BLaER1 (cell line): ENCODE results near the gene CCDC51.

ENCODE experiments used
- H3K27ac ChIP-seq: shearing (Covaris generic); formaldehyde crosslinking; 2 replicates; pipeline ENCODE4 v1.8.1; 2022
- H3K27me3 ChIP-seq: shearing (Covaris generic); formaldehyde crosslinking; 2 replicates; pipeline ENCODE4 v1.8.1; 2022
- H3K36me3 ChIP-seq: shearing (Covaris generic); formaldehyde crosslinking; 2 replicates; pipeline ENCODE4 v1.8.1; 2022
- H3K4me1 ChIP-seq: shearing (Covaris generic); formaldehyde crosslinking; 2 replicates; pipeline ENCODE4 v1.8.1; 2022
- H3K4me2 ChIP-seq: shearing (Covaris generic); formaldehyde crosslinking; 2 replicates; pipeline ENCODE4 v1.8.1; 2022
- H3K4me3 ChIP-seq: shearing (Covaris generic); formaldehyde crosslinking; 2 replicates; pipeline ENCODE4 v1.8.1; 2022
- H3K9ac ChIP-seq: shearing (Covaris generic); formaldehyde crosslinking; 2 replicates; pipeline ENCODE4 v1.8.1; 2022
- H3K9me3 ChIP-seq: shearing (Covaris generic); formaldehyde crosslinking; 2 replicates; pipeline ENCODE4 v1.8.1; 2022
- H4K20me1 ChIP-seq: shearing (Covaris generic); formaldehyde crosslinking; 2 replicates; pipeline ENCODE4 v1.8.1; 2022
- Cebpa-rat ChIP-seq: shearing (Covaris generic); IDR thresholded peaks from 2 replicates; pipeline ENCODE4 v1.8.1; 2022

The CCDC51 gene

GRCh38 chr3:48416091-48416505, 23.8 kb downstream of the CCDC51 start:
- peaks cover 96% of the 10 kb centered on the region for H4K20me1 ChIP-seq
- H3K4me3 ChIP-seq: no peak overlapping the region
- no peak overlapping the region for H3K9ac ChIP-seq
- peaks cover 99% of the 10 kb centered on the region for H3K36me3 ChIP-seq
- no peak for TF ChIP-seq Cebpa-rat
- no peak overlapping the region for H3K4me2 ChIP-seq
- H3K9me3 ChIP-seq: no peaks in the 10 kb centered on the region
- H3K27ac ChIP-seq: no peak overlapping the region
- peaks cover 12% of the 10 kb centered on the region for H3K4me1 ChIP-seq
- no peaks in the 10 kb centered on the region for H3K27me3 ChIP-seq

- Histone ChIP-seq H3K9ac (no peak overlapping the region), H3K36me3 (peaks cover 99% of the 10 kb centered on the region), H3K9me3 (no peaks in the 10 kb centered on the region), H3K4me1 (peaks cover 12% of the 10 kb centered on the region), H3K4me2 (no peak overlapping the region), H3K27me3 (no peaks in the 10 kb centered on the region), H3K27ac (no peak overlapping the region), H3K4me3 (no peak overlapping the region), H4K20me1 (peaks cover 96% of the 10 kb centered on the region)
- TF ChIP-seq Cebpa-rat: no peak
Observed at GRCh38 chr3:48415251-48415953, 24.5 kb downstream of the CCDC51 start.

GRCh38 chr3:48414376-48415250, 25.3 kb downstream of the CCDC51 start:
- no peak overlapping the region for H3K27ac ChIP-seq
- peaks cover 100% of the 10 kb centered on the region for H3K36me3 ChIP-seq
- no peak overlapping the region for H3K4me3 ChIP-seq
- peaks cover 93% of the 10 kb centered on the region for H4K20me1 ChIP-seq
- no peaks in the 10 kb centered on the region for H3K9me3 ChIP-seq
- no peak for TF ChIP-seq Cebpa-rat
- H3K27me3 ChIP-seq: no peaks in the 10 kb centered on the region
- H3K4me1 ChIP-seq: peaks cover 12% of the 10 kb centered on the region
- no peak overlapping the region for H3K9ac ChIP-seq
- H3K4me2 ChIP-seq: no peak overlapping the region

- Histone ChIP-seq H4K20me1 (peaks cover 92% of the 10 kb centered on the region), H3K36me3 (peaks cover 100% of the 10 kb centered on the region), H3K27ac (no peak overlapping the region), H3K4me2 (no peak overlapping the region), H3K9ac (no peak overlapping the region), H3K4me3 (no peak overlapping the region), H3K4me1 (peaks cover 12% of the 10 kb centered on the region), H3K9me3 (no peaks in the 10 kb centered on the region), H3K27me3 (no peaks in the 10 kb centered on the region)
- no peak for TF ChIP-seq Cebpa-rat
Observed at GRCh38 chr3:48413611-48414010, 26.3 kb downstream of the CCDC51 start.

GRCh38 chr3:48413086-48413485, 26.8 kb downstream of the CCDC51 start:
- Histone ChIP-seq H3K4me3 (no peak overlapping the region), H3K9ac (peak overlapping the region; percentile 35; the same call in 1 of the 2 replicates), H3K4me2 (no peak overlapping the region), H3K27me3 (no peaks in the 10 kb centered on the region), H4K20me1 (peaks cover 90% of the 10 kb centered on the region), H3K9me3 (no peaks in the 10 kb centered on the region), H3K4me1 (peaks cover 12% of the 10 kb centered on the region), H3K27ac (no peak overlapping the region), H3K36me3 (peaks cover 100% of the 10 kb centered on the region)
- TF ChIP-seq Cebpa-rat: no peak

GRCh38 chr3:48412375-48413001, 27.4 kb downstream of the CCDC51 start:
- Histone ChIP-seq H3K27ac (no peak overlapping the region), H4K20me1 (peaks cover 90% of the 10 kb centered on the region), H3K4me3 (no peak overlapping the region), H3K9ac (peak overlapping the region; percentile 35; the same call in 1 of the 2 replicates), H3K9me3 (no peaks in the 10 kb centered on the region), H3K27me3 (no peaks in the 10 kb centered on the region), H3K36me3 (peaks cover 100% of the 10 kb centered on the region), H3K4me1 (peaks cover 12% of the 10 kb centered on the region), H3K4me2 (no peak overlapping the region)
- TF ChIP-seq Cebpa-rat: no peak

GRCh38 chr3:48411606-48412374, 28.1 kb downstream of the CCDC51 start:
- H3K27ac ChIP-seq: no peak overlapping the region
- H3K4me1 ChIP-seq: peaks cover 12% of the 10 kb centered on the region
- H3K9me3 ChIP-seq: no peaks in the 10 kb centered on the region
- H3K4me3 ChIP-seq: no peak overlapping the region
- 0 out of 2 replicates have a peak overlapping the region, but pooled peaks have one; percentile 10 for H3K9ac ChIP-seq
- TF ChIP-seq Cebpa-rat: no peak
- H3K4me2 ChIP-seq: no peak overlapping the region
- no peaks in the 10 kb centered on the region for H3K27me3 ChIP-seq
- peaks cover 100% of the 10 kb centered on the region for H3K36me3 ChIP-seq
- peaks cover 90% of the 10 kb centered on the region for H4K20me1 ChIP-seq

- Histone ChIP-seq H3K9ac (0 out of 2 replicates have a peak overlapping the region, but pooled peaks have one; percentile 10), H3K4me3 (no peak overlapping the region), H3K4me1 (peaks cover 12% of the 10 kb centered on the region), H3K36me3 (peaks cover 100% of the 10 kb centered on the region), H3K4me2 (no peak overlapping the region), H3K27me3 (no peaks in the 10 kb centered on the region), H3K9me3 (no peaks in the 10 kb centered on the region), H3K27ac (no peak overlapping the region), H4K20me1 (peaks cover 90% of the 10 kb centered on the region)
- TF ChIP-seq Cebpa-rat: no peak
Observed at GRCh38 chr3:48411041-48411588, 28.8 kb downstream of the CCDC51 start.
